NCI-H226 (cell line): ENCODE measurements around the gene TMEM184A.
"Not testable (repeated sequence)": the region's sequence is repeated elsewhere in the genome, so short reads cannot be mapped to it uniquely, and the experiment has no call there.

Experiments used
- DNase-seq: peaks from one replicate; pipeline ENCODE4 v3.0.0-alpha.2; 2015

The TMEM184A gene

DNA sequence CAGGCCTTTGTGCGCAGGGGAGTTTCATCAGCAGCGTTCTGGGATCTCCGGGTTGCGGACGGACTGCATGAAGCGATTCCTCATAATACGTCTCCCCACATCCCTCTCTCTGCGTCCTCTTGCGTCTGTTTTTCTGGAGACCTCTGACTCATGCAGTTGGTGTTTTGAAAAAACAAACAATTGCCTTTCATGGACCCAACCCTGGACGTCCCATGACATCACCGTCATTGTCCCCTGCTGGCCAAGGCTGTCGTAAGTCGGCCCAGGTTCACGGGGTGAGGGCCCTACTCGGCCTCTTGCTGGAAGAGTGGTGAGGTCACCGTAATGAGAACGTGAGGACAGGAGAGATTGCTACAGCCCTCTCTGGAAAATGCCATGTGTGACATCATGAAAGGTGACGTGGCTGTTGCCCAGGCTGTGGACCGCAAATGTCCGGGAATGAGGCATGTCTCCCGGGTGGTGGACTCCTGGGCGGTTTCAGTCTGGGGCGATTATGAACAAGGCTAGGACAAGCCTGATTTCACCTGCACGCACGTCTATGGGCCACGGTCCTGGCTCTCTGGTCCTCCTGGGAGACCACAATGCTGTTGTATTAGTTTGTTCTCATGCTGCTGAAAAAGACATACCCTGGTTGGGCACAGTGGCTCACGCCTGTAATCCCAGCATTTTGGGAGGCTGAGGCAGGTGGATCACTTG lies 35.3 kb downstream of the TMEM184A start:
- DNase-seq, result no peak

DNA sequence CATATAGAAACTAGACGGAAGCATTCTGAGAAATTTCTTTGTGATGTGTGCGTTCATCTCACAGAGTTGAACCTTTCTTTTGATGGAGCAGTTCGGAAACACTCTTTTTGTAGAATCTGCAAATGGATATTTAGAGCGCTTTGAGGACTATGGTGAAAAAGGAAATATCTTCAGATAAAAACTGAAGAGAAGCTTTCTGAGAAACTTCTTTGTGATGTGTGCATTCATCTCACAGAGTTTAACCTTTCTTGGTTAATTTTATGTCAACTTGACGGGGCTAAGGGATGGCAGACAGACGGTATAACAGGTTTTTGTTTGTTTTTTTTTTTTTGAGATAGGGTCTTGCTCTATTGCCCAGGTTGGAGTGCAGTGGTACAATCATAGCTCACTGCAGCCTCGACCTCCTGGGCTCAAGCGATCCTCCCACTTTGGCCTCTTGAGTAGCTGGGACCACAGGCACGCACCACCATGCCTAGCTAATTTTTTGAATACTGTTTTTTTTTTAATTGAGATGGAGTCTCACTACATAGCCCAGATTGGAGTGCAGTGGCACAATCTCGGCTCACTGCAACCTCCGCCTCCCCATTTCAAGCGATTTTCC lies 36.6 kb downstream of the TMEM184A start:
- DNase-seq, result not testable (repeated sequence)

DNA sequence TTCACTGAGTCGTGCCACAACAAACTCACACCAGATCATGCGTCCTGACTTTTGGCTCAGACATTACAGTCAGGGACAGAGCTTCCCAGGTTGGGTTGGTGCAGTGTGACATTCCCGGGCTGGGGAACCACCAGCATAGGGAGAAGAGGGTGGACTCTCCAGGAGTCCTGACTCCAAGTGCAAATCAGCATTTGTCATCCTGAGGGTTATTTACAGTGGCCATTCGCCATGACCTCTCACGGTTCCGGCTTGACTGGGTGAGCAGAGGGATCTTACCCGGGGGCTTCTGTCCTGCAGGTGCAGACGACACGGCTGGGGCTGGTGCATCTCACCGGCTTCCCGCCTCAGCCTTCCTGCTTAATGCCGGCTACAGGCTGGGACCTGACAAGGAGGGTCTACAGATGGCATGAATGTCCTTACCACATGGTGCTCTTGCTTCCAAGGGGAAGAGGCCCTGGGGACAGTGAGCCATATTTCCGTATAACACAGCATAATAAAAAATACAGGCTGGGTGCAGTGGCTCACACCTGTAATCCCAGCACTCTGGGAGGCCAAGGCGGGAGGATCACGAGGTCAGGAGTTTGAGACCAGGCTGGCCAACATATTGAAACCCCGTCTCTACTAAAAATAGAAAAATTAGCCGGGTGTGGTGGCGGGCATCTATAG lies 39.3 kb downstream of the TMEM184A start:
- no peak for DNase-seq

DNA sequence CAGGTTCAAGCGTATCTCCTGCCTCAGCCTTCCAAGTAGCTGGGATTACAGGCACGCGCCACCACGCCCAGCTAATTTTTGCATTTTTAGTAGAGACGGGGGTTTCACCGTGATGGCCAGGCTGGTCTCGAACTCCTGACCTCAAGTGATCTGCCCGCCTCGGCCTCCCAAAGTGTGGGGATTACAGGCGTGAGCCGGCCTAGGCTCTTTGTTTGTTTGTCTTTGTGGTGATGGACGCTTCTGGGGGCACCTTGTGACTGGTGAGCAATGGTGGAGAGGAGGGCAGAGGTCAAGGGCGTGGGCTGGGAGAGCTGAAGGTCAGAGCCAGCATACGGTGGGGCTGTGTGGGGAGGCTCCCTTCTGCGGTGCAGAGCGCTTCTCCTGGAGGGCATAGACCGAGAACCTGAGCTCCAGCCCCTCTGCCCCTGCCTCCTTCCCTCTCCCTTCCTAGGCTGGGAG lies 40.5 kb downstream of the TMEM184A start:
- DNase-seq, result not testable (repeated sequence)

DNA sequence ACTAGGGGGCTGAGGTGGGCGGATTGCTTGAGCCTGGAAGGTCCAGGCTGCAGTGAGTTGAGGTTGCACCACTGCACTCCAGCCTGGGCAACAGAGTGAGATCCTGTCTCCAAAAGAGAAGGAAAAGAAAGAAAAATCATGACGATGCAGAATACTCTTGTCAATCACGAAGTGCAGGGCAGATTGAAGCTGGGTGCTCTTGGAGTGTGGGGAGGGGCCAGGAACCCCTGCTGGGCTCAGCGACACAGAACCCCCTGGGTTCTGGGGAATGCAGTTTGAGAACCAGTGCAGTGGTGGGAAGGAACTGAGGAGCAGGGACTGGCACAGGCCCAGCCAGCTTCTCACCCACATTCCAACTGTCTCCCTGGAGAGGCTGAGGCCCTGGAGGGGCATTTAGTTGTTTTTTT lies 41.0 kb downstream of the TMEM184A start:
- DNase-seq, result no peak

DNA sequence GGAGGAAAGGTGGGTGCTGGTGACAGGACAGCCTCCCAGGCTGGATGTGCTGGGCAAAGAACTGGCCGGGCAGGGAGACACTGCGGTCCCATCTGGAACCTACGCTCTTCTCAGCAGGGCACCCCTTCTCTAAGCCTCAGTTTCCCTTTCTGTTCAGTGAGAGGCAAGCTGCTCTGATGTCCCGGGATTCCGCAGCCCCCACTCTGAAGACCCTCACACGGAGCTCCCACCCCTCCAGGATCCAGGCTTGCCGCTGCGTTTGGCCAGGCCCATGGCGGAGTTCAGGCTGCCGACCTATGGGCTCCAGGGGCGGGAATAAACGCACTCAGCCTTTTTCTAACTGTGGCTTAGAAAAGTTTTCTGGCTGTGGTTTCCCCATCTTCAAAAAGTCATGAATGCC lies 41.6 kb downstream of the TMEM184A start:
- no peak for DNase-seq

DNA sequence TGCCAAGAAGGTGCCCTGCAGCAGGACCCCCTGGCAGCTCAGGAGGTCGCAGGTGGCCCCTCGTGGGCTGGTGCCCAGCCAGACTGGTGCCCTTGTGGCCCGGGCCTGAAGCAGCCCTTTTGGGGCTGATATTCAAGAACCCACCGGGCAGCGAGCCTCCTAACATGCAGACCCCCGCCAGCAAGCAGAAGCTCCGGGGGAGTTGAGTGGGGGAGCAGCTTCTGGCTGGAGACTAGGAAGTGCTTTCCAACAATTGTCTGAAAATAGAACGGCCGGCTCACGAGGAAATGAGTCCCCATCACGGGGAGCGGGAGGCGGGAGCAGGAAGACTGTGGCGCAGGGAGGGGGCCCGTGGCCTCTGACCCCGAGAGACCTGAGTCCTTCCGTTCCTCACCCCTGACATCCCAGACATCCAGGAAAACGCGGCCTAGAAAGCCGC lies 42.3 kb downstream of the TMEM184A start:
- no peak for DNase-seq

DNA sequence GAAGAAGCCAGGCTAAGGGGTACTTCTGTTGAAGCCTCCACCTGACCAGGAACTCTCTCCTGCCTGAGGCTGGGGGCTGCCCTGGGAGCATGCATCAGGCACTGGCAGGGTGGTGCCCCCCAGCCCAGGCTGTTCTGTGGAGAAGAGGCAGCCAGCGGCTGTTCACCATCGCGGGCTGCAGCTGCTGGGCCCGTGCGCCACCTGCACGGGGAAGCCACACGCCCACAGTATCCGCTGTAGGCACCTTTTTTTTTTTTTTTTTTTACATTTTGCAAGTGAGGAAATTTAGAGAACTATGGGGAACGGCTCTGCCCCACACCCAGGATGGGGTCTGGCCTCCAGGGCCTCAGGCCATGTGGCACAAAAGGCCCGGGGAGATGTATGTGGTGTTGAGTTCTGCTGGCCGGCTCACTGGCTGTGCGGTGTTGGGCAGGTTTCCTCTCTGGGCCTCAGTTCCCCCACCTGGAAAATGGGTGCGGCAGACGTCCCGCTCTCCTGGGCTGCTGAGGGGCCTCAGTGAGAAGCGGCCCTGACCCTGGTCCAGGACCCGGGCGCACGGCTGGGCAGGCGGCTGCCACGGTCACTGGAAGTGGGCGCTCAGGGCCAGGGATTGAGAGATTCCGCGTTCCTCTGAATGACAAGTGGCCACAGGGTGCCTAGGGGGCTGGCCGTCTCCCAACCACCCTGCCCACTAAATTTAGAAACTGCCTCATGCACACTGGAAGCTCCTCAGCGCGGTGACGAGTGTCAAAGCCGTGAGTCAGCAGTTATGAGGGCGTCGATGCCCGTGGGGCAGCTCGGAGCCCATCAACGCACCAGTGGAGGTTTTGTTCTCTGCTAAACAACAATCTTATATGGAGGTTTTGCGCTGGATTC lies 43.0 kb downstream of the TMEM184A start:
- peak; percentile 69 for DNase-seq

DNA sequence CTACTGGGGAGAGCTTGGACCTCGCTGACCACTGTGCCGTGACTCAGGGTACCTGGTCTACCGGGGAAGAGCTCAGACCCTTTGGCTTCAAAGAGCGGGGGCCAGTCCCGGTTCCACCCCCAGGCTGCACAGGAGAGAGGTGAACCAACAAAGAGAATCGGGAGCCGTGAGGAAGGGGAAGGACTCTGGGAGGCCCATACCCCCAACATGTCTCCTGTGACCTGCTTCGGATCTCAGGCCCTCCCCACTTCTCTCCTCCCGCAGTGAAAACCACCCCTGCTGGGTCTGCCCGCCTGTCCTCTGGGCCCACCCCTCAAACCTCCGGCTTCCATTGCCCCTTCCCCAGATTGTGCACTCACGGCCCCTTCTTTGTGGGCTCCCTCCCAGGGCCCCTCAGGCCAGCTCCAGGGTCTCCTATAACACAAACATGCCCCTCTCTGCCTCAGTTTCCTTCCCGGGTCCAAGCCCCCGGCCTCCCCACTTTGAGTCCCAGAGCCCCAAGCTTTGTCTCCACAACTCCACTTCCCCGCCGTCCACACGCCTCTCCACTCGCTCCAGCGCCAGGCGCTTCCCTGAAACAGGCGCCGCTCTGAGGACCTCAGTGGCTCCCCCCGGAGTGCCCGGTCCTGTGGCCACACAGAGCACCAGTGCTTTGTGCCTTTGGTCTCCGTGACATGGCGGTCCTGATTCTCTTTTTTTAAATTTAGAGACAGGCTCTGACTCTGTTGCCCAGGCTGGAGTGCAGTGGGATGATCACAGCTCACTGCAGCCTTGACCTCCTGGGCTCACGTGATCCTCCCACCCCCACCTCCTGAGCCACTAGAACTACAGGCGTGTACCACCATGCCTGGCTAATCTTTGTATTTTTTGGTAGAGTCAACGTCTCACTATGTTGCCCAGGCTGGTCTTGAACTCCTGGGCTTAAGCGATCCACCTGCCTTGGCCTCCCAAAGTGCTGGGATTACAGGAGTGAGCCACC lies 44.3 kb downstream of the TMEM184A start:
- DNase-seq, result no peak

DNA sequence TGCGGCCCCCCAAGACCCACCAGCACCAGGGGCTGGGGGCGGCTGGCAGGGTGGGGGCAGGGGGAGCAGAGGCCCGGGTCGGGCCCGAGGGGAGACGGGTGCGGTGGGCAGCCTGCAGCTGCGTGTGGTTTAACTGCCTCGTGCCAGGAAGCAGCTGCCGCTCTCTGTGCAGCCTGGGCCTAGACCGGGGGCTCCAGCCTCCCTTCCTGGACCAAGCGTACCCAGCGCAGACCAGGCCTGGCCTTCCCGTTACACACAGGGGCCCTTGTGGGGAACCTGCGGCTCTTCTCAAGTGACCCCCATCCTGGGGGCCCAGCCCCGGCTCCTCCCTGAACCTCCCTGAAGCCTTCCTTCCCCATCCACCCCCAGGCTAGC lies 45.2 kb downstream of the TMEM184A start:
- DNase-seq, result no peak

DNA sequence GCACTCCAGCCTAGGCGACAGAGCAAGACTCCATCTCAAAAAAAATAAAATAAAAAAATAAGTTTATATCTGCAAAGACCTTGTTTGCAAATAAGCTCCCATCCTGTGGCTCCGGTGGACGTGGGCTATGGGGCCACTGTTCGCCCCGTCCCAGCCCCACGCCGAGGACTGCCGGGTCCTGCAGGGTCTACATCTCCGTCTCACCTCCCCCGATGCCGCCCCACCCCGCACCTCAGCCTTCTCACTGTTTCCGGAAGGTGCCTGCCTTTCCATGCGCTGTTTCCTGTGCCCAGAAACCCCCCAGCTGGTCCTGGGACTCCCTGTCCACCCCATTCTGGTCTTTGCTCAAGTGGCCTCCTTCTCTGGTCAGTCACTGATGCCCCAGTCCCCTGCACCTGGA lies 46.8 kb downstream of the TMEM184A start:
- DNase-seq, result no peak

DNA sequence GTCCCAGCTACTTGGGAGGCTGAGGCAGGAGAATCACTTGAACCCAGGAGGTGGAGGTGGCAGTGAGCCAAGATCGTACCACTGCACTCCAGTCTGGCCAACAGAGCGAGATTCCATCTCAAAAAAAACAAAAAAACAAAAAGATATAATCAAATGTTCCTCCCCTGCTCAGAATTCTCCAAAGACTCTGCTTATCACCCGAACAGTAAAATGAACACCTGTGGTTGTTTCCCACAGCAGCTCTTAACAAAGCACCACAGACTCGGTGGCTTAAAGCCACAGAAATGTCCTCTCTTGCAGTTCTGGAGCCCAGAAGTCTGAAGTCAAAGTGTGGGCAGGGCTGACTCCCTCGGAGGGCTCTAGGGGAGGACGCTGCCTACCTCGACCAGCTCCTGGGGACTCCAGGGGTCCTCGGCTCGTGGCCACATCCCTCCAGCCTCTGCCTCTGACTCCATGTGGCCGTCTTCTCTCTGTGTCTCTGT lies 47.7 kb downstream of the TMEM184A start:
- no peak for DNase-seq

DNA sequence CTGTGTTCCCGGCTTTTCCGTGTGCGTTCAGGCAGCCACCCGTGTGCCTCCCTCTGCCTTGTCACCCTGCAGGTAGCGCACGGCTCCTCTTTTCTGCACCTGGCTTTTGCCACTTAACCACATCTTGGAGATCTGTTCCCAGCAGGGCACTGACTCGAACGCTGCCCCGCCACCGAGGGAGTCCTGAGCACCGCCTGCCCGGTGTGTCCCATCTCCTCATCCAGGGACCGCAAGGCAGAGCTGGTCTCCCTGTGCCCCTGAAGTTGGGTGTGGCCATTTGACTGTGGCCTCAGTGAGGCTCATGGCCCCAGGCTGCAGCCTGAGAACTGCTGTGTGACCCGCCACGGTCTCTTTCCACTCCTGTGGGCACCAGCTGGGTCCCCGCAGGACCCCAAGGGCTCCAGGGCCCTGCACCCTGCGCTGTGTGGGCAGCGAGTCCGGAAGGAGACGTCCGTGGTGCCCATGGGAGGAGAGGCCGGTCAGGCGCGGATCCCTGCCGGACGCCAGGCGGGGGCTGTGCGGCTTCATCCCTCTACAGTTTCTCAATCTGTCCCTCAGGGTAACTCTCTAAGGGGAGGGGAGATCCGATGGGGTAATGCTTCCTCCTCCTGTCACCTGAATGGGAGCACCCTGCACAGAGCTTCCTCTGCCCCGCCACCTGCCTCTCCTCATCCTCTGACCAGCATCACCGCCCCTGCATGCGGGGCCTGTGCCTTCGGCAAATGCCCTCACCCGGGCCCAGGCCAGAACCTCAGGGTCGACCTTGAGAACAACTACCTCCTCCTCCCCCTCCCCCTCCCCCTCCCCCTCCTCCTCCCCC lies 50.1 kb downstream of the TMEM184A start:
- no peak for DNase-seq

DNA sequence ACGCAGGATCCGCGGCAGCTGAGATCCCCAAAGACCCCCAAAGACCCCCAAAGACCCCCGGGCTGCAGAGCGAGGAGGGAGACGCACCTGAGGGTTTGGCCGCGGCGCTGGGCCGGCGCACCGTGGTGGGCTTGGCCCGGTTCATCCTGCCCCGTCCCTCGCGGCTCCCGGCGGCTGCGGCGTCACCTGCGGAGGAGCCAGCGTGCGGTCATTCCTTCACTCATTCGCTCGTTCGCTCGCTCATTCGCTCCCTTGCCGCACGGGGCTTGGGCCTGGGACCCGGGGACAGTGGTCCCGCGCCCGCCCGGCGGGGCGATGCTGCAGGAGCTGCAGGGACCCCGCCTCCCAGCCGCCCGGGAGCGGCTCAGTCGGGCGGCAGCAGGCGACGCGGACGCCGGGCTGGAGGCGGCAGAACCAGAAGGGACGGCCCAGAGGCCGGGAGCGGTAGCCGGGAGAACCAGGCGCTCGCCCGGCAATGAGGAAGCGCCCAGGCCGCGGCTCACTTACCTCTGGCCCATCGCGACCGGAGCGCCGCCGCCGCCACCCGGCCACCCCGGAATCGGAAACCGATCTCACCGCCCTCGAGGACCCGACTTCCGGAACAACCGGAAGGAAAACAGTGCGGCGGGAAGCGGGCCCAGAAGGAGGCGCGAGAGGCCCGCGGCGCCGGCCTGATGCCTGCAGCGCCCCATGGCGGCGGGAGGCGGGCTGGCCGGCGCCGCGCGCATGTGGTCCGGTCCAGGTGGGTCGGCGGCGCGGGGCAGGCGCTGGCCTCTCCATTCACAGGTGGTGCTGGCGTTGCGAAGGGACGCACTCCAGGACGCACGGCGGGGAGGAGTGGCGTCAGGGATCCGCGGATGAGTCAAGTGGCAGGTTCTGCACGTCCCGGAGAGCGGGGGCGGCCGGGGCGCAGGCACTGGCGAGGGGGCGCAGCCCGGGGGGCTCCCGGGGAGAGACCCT lies 51.9 kb downstream of the TMEM184A start, which contains the start of gene INTS1:
TSS of gene INTS1 (minus strand) at position 574 of the 960 bp plus-strand sequence. CDS start at position 145, 429 bp downstream.
- DNase-seq, result peak; percentile 92

DNA sequence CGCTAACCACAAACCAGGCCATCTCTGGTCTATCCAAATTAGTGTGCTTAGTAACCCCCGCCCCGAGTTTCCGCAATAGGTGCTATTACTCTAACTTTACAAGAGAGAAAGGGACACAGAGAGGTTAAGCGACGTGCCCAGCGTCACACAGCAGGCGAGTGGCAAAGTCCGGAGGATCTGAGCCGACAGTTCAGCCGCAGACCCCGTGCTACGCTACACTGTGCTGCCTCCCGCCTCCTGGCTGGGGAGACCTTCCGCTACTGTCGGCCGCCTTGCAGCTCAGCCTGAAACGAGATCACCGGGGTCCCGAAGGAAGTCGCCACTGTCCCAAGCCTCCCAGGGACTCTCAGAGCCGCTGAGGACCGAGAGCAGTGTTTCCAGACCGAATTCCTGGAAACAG lies 52.6 kb downstream of the TMEM184A start:
- no peak for DNase-seq

DNA sequence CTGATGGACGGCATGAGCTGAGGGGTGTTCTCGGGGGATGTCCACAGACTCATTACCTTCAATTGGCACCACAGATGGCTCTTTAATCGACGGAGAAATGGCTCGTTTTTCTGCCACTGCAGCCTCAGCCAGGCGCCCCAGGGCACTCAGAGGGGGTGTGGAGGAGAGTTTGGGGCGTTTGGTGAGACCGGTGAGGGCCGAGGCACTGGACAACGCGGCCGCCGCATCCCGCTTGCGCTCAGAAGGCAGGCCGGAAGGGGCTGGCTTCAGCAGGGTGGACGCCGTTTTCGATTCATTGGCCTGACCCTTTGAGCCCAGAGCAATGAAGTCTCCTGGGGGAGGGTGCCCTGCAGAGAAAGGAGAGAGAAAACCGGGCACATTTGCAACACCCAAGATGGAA lies 53.2 kb downstream of the TMEM184A start:
- no peak for DNase-seq

DNA sequence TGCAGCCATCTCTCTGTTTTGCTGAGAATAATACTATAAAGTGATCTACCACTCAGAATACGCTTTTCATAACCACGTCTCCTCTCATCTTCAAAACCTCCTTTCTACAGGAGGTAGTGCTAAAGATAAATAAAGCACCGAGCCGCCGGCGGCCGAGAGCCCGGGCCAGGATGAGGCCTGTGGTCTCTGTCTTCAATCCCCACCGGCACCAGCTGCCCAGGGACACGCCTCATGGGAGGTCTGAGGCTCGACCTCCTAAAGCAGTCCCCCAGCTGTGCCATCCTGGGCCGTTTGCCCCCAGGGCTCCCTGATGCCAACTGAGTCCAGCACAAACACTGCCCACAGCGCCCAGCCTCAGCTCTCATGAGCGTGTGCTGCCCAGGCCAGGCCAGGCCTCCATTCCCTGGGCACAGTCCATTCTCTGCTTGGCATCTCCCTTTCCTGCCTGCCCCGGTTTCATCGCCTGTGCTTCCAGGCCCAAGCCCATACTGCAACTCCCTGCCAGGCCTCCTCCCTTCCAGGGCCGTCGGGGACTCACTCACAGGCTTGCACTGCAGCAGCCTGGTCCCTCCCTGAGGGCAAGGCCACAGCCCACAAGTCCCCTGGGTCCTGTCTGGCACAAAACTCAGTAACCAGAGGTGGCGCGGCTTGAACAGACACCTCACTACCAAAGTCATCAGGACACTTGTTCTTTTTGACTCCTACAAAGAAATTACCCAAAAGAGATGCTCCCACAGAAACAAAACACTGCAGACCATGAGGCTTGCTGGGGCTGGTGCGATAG lies 54.3 kb downstream of the TMEM184A start:
- DNase-seq, result no peak

DNA sequence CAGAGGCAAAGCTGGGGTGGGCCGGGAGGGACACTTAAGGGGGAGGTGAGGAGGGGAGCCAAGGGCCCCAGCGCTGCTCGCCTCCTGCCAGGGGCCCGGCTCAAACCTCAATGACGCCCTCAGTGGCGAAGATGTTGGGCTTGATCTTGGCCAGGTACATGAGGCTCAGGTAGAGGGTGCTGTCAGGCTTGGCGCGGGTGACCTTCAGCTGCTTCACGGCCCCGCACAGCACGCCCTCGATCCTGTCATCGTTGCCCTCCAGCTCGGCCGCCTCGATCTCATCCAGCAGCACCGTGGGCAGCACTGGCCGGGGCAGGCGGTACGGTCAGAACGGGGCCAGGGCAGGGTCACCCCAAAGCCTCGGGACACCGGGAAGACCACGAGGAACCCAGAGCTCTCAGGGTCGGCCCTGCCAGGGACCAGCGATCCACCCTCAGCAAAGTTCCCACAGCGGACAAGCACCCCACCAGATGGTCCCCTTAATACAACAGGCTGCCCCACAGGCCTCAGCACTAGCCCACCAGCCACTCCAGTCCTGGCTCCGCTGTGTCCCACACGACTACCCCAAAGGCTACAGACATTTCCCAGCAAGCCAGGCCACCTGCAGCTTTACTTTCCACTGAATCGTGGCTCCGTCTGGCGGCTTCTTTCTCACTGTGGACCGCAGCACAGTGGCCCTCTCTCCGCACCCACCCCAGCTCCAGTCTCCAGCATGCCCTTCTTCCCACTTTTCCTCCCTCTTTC lies 55.8 kb downstream of the TMEM184A start:
- no peak for DNase-seq
